Fibroblast of the aortic adventitia (primary cell): ENCODE data around the gene RFC1. TPM values are rescaled to one million over a fixed set of nuclear protein-coding genes. Genes with fewer than 3 reads are reported as not detected.

Experiments
- DNase-seq: peaks from one replicate; pipeline ENCODE4 v3.0.0-alpha.2; 2010; ENCODE audit warnings: low read depth
- H3K4me3 ChIP-seq: 2 replicates; pipeline ENCODE4 v1.5.1; 2011; ENCODE audit warnings: low read depth, mild to moderate bottlenecking, control low read depth, low read length, moderate library complexity
- CTCF ChIP-seq: IDR thresholded peaks from 2 replicates; pipeline ENCODE4 v1.5.1; 2011; ENCODE audit warnings: mild to moderate bottlenecking, low read length, control low read depth, inconsistent platforms; ENCODE audit not compliant: insufficient read depth
- total RNA-seq: library from RNA; depleted of rRNA; stranded (reverse); fragments of >200 nt; gene quantifications from 2 replicates; pipeline ENCODE4 v1.2.3, GENCODE V29; 2012; ENCODE audit warnings: low replicate concordance

The RFC1 gene
- total RNA-seq, 1 donor: 78.5 TPM

GRCh38 chr4:39291686-39292085 lies 74.5 kb downstream of the RFC1 start:
- H3K4me3 ChIP-seq: no peak overlapping the region
- DNase-seq: no peak
- TF ChIP-seq CTCF: no peak

GRCh38 chr4:39287223-39287622 lies 78.9 kb downstream of the RFC1 start:
- H3K4me3 ChIP-seq: no peak overlapping the region
- DNase-seq: no peak
- no peak for TF ChIP-seq CTCF

DNA sequence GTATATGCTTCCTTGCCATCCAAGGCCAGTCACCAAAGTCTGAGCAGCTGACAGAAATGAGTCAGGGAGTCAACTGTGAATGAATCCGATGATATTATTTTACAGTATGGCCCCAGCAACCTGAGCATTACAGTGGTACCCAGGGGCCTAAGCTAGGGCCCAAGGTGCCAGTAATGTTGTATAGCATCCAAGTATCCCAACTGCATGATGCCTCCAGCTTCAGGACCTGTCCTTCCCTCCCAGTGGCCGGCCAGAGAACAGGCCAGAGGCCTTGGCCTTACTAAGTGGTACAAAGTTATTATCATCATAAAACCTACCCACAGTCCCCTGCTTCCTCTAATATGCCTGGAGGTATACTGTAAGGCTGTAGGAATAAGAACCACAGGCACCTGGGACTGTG lies 79.9 kb downstream of the RFC1 start:
- TF ChIP-seq CTCF: no peak
- DNase-seq: no peak
- H3K4me3 ChIP-seq: no peak overlapping the region

GRCh38 chr4:39285853-39286252 lies 80.3 kb downstream of the RFC1 start:
- TF ChIP-seq CTCF: no peak
- no peak for DNase-seq
- no peak overlapping the region for H3K4me3 ChIP-seq

DNA sequence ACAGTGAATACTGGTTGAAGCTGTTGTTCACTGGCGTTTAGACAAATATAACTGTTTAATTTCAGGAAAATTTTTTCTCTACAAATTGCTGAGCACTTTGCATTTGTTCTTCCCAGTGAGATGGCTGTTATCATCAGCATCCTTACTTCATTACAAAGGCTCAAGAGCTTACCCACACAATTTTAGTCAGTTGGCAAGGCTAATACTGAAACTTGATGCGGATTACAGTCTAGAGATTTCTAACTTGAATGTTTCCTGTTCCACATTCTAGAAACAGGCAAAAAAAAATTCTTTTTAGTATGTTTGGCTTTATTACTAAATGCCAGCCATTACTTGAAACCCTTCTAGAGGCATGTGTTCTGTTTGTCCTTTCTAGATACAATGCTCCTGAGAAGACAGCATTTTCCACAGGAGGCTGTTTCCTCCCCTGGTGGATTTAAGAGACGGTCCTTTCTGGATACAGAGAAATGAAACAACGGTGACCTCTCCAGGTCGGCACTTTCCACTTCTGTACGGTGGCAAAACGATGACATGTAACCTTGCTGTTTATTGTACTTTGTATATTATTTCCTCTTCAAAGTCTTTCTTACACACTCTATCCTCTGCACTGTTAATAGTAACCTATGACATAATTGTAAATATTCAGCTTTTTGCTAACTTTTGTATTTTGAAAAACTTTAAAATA lies 80.9 kb downstream of the RFC1 start:
- TF ChIP-seq CTCF: no peak

GRCh38 chr4:39280770-39281169 lies 85.4 kb downstream of the RFC1 start:
- no peak for TF ChIP-seq CTCF
- DNase-seq: no peak
- no peak overlapping the region for H3K4me3 ChIP-seq

More for the DNA sequence above, 80.9 kb downstream of the RFC1 start:
- no peak overlapping the region for H3K4me3 ChIP-seq
- DNase-seq: no peak

DNA sequence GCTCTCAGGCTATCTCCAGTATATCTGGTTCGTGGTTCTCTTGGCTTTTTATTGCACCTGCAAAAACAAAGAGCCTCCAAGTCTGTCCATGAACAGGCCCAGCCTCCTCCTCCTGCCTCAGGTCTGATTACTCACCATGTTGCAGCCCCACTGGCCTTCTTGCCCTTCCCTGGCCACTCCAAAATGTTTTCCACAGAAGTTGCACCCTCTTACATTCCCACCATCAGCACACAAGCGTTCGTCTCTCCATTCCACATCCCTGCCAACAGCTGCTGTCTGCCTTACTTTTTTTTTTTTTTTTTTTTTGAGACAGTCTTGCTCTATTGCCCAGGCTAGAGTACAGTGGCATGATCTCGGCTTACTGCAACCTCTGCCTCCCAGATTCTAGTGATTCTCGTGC lies 86.7 kb downstream of the RFC1 start:
- TF ChIP-seq CTCF: no peak
- DNase-seq: no peak
- no peak overlapping the region for H3K4me3 ChIP-seq
